Esophagus (tissue), 2 donors: ENCODE results near the gene ACOT7. TPM values are rescaled to one million over a fixed set of nuclear protein-coding genes. Genes with fewer than 3 reads are reported as not detected.
A peak's percentile ranks its signal among the peaks of the same experiment; 100 is the strongest.

Source experiments
- H3K27ac ChIP-seq, 2 donors: one replicate each; pipeline ENCODE4 v1.5.1; 2013; ENCODE audit warnings: low read depth in 2 of 2, mild to moderate bottlenecking in 2 of 2, inconsistent platforms in 1 of 2, low read length in 1 of 2, moderate library complexity in 1 of 2
- H3K27me3 ChIP-seq, 2 donors: one replicate each; pipeline ENCODE4 v1.6.1; 2013; ENCODE audit warnings: low read length in 2 of 2, control low read depth in 1 of 2, mild to moderate bottlenecking in 1 of 2; ENCODE audit not compliant: insufficient read depth in 2 of 2, control insufficient read depth in 1 of 2
- H3K36me3 ChIP-seq, 2 donors: one replicate each; pipeline ENCODE4 v1.6.1; 2013; ENCODE audit warnings: low read length in 1 of 2; ENCODE audit not compliant: control insufficient read depth in 2 of 2, insufficient read depth in 2 of 2
- H3K4me1 ChIP-seq, 2 donors: one replicate each; pipeline ENCODE4 v1.6.1; 2013; ENCODE audit warnings: low read length in 1 of 2; ENCODE audit not compliant: control insufficient read depth in 2 of 2, insufficient read depth in 2 of 2
- H3K4me3 ChIP-seq, 2 donors: one replicate each; pipeline ENCODE4 v1.5.1; 2013; ENCODE audit warnings: low read length in 2 of 2, mild to moderate bottlenecking in 2 of 2, low read depth in 1 of 2, moderate library complexity in 1 of 2
- H3K9me3 ChIP-seq, 2 donors: one replicate each; pipeline ENCODE4 v1.6.1; 2013; ENCODE audit warnings: mild to moderate bottlenecking in 2 of 2, low read depth in 1 of 2, low read length in 1 of 2, moderate library complexity in 1 of 2; ENCODE audit not compliant: control insufficient read depth in 2 of 2, insufficient read depth in 1 of 2
- WGBS, 2 donors: extraction: QIAGEN DNeasy Blood & Tissue Kit; methylation state at CpG; one replicate each; pipeline ENCODE4 v1.1.7; 2013; 5-methylcytosine and 5-hydroxymethylcytosine counted together
- polyA plus RNA-seq, 2 donors: library from polyadenylated mRNA; stranded (reverse); fragments of 200-250 nt; gene quantifications; one replicate each; pipeline ENCODE4 v1.2.3, GENCODE V29; 2013
- donor health status: healthy with polysubstance abuse.
- donor health status: Bipolar disorder and iron deficiency.

Gene ACOT7
- polyA plus RNA-seq, 2 donors = 12.3 to 39.7 TPM

DNA sequence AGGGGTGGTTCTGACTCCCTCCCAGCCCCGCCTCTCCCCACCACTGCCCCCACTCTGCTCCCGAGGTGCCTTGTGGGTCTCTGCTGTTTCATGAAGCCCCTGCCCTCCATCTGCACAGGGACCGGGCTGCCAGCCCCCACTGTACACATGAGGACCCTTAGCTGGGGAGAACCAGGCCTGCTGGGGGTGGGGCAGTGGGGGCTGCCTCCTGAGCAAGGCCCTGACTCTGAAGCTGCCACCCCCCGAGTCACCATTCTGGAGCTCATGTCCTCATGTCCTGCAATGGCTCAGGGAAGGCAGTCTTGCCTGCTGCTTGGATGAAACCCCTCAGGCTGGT, 141.2 kb downstream of the ACOT7 start:
- 86 to 93% methylated on average over 4 of the region's 4 CpGs for WGBS, 2 donors
- no peaks in the 10 kb centered on the region for H3K9me3 ChIP-seq
- H3K36me3 ChIP-seq = peaks cover 0 to 10% of the 10 kb centered on the region in 2 donors
- peaks cover 5 to 6% of the 10 kb centered on the region in 2 donors for H3K4me1 ChIP-seq
- H3K27ac ChIP-seq = no peak overlapping the region
- H3K4me3 ChIP-seq = no peak overlapping the region
- no peaks in the 10 kb centered on the region for H3K27me3 ChIP-seq

GRCh38 chr1:6251681-6252373, 141.7 kb downstream of the ACOT7 start:
- no peaks in the 10 kb centered on the region for H3K9me3 ChIP-seq
- WGBS, 2 donors = 79 to 85% methylated on average over 15 of the region's 15 CpGs
- peaks cover 0 to 10% of the 10 kb centered on the region in 2 donors for H3K36me3 ChIP-seq
- H3K27me3 ChIP-seq = no peaks in the 10 kb centered on the region
- peaks cover 5 to 6% of the 10 kb centered on the region in 2 donors for H3K4me1 ChIP-seq
- no peak overlapping the region for H3K4me3 ChIP-seq
- H3K27ac ChIP-seq = no peak overlapping the region

DNA sequence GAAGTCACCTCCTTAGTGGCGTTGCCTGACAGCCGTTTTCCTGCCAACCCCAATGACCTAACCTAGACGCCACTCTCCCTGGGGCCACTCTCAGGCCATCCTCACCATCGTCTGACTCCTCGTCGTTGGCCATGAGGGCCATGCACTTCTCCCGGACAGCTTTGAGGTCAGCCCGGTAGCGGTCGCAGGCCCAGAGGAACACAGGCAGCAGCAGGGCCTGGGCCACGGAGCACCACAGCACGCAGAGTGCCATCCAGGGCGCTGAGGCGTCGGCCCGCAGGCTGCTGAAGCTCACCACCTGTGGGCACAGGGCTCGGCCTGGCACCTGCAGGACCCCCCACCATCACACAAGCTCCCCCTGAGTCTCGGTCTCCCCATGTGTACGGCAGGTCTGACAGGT, 142.3 kb downstream of the ACOT7 start:
- peaks cover 0 to 10% of the 10 kb centered on the region in 2 donors for H3K36me3 ChIP-seq
- H3K27ac ChIP-seq = no peak overlapping the region
- H3K9me3 ChIP-seq = no peaks in the 10 kb centered on the region
- WGBS, 2 donors = 83 to 85% methylated on average over 19 of the region's 19 CpGs
- H3K27me3 ChIP-seq = no peaks in the 10 kb centered on the region
- peaks cover 5 to 6% of the 10 kb centered on the region in 2 donors for H3K4me1 ChIP-seq
- no peak overlapping the region for H3K4me3 ChIP-seq

GRCh38 chr1:6249739-6250689, 143.6 kb downstream of the ACOT7 start:
- Histone ChIP-seq H3K4me3 (peak overlapping the region in 1 of 2 donors; percentile 24), H3K27ac (no peak overlapping the region), H3K36me3 (peaks cover 0 to 10% of the 10 kb centered on the region in 2 donors), H3K9me3 (no peaks in the 10 kb centered on the region), H3K4me1 (peaks cover 8 to 12% of the 10 kb centered on the region in 2 donors), H3K27me3 (peaks cover 0 to 5% of the 10 kb centered on the region in 2 donors)
- WGBS, 2 donors = 20 to 22% methylated on average over 54 to 71 of the region's 71 CpGs

GRCh38 chr1:6248932-6249738, 144.4 kb downstream of the ACOT7 start:
- Histone ChIP-seq H3K27me3 (peaks cover 0 to 10% of the 10 kb centered on the region in 2 donors), H3K27ac (no peak overlapping the region), H3K4me1 (peaks cover 8 to 12% of the 10 kb centered on the region in 2 donors), H3K36me3 (peaks cover 0 to 6% of the 10 kb centered on the region in 2 donors), H3K9me3 (no peaks in the 10 kb centered on the region), H3K4me3 (peak overlapping the region in 1 of 2 donors; percentile 24)
- 5 to 7% methylated on average over 44 to 96 of the region's 96 CpGs for WGBS, 2 donors

DNA sequence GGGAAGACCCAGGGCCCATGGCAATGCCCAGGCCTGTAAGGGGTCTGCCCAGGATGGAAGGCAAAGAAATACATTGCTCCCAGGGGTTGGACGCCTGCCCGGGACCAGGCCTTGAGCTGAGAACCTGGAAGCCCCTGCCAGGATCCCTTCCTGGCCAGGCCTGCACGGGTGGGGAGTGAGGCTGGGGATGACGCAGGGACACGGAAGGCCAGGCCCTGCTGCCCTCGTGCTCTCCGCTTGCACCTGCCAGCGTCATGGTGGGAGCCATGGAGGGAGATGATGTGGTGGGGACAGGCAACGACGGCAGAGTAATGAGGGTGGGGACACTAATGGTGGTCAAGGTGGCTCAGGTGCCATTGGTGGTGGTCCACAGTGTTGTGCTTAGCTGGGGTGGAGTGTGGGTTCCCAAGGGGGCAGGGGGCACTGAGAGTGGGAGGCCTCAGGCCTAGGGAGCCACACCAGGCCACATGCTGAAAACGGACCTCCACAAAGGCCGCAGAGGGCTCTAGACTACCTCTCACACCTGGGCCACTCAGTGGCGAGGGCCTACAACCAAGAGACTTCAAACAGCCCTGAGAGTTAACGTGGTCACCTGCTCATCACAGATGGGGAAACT, 145.3 kb downstream of the ACOT7 start:
- Histone ChIP-seq H3K4me1 (peaks cover 8 to 12% of the 10 kb centered on the region in 2 donors), H3K36me3 (no peaks in the 10 kb centered on the region), H3K27ac (no peak overlapping the region), H3K27me3 (peaks cover 3 to 15% of the 10 kb centered on the region in 2 donors), H3K4me3 (no peak overlapping the region), H3K9me3 (no peaks in the 10 kb centered on the region)
- WGBS, 2 donors = 76 to 83% methylated on average over 12 to 14 of the region's 14 CpGs

- H3K27ac ChIP-seq = no peak overlapping the region
- no peaks in the 10 kb centered on the region for H3K36me3 ChIP-seq
- peaks cover 8 to 12% of the 10 kb centered on the region in 2 donors for H3K4me1 ChIP-seq
- H3K27me3 ChIP-seq = peaks cover 7 to 22% of the 10 kb centered on the region in 2 donors
- H3K4me3 ChIP-seq = no peak overlapping the region
- H3K9me3 ChIP-seq = no peaks in the 10 kb centered on the region
- 65 to 70% methylated on average over 5 of the region's 5 CpGs for WGBS, 2 donors
Observed at GRCh38 chr1:6247651-6248050, 145.9 kb downstream of the ACOT7 start.

DNA sequence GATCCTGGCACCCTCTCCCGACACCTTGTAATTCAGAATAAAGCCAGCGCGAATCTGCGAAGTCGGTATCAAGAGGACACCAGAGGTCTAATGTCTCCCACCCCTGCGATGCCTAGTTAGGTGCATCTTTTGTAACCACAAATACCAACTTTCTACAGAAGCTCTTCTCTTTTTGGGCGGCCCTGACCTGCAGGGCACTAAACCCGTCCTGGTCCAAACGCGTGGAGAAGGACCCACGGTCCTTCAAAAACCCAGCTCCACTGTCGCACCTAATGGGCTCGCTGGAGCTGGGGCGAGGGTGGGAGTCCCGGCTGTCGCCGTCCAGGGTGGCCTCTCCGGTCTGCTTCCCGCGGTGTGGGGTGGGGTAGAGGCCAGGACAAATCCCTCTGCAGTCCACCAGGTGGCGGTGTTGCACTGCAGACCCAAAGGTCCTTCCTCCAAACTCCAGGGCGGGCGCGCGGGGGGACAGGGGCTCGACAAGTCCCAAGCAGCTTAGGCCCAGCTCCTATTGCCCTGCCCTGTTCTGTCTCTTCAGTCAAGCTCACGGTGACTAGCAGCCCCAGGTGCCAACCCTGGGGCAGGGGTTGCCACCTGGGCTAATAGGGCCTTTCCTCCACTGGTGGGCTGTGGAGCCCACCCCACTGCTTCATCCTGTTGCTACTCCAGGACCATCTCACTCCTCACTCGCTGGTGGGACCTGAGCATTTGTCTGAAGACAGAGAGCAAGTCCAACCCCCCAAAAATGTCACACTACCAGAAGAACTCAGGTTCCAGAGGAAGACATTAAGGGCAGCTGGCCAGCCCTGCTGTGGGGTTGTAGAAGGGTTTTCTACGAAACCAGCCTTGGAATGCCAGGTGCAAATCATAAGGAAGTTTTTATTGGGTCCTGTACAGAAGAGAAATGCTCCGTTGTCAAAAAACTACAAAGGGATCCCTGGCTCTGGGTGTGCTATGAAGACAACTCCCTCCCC, 146.8 kb downstream of the ACOT7 start:
- Histone ChIP-seq H3K36me3 (no peaks in the 10 kb centered on the region), H3K27me3 (peaks cover 7 to 30% of the 10 kb centered on the region in 2 donors), H3K27ac (no peak overlapping the region), H3K4me3 (no peak overlapping the region), H3K9me3 (no peaks in the 10 kb centered on the region), H3K4me1 (peaks cover 12 to 15% of the 10 kb centered on the region in 2 donors)
- WGBS, 2 donors = 4 to 5% methylated on average over 30 of the region's 30 CpGs
